Measurements from ENCODE around the gene TFB1M.

Gene TFB1M

GRCh38 chr6:155212106-155212505, 102.2 kb downstream of the TFB1M start:
- H3K27ac ChIP-seq (ENCODE audit: low read depth, low read length): no peak overlapping the region
- no peaks in the 10 kb centered on the region for H3K79me2 ChIP-seq (ENCODE audit: control insufficient read depth, insufficient read depth, low read length, unreplicated experiment)
- H3K4me3 ChIP-seq (ENCODE audit: low read depth, low read length): no peak overlapping the region
- peaks cover 5% of the 10 kb centered on the region; the same call in 1 of the 2 replicates for H3K36me3 ChIP-seq (ENCODE audit: insufficient read depth, low read length)
- H3K4me1 ChIP-seq (ENCODE audit: control insufficient read depth, insufficient read depth, low read length, unreplicated experiment): no peaks in the 10 kb centered on the region
- no peak overlapping the region for H2AFZ ChIP-seq (ENCODE audit: low read length, unreplicated experiment)
- no peaks in the 10 kb centered on the region for H3K27me3 ChIP-seq (ENCODE audit: insufficient read depth, low read length)

GRCh38 chr6:155207223-155207622, 107.1 kb downstream of the TFB1M start:
- peaks cover 5% of the 10 kb centered on the region; the same call in 1 of the 2 replicates for H3K36me3 ChIP-seq (ENCODE audit: insufficient read depth, low read length)
- H3K4me1 ChIP-seq (ENCODE audit: control insufficient read depth, insufficient read depth, low read length, unreplicated experiment): peaks cover under 1% of the 10 kb centered on the region
- H3K79me2 ChIP-seq (ENCODE audit: control insufficient read depth, insufficient read depth, low read length, unreplicated experiment): no peaks in the 10 kb centered on the region
- H3K4me3 ChIP-seq (ENCODE audit: low read depth, low read length): no peak overlapping the region
- H2AFZ ChIP-seq (ENCODE audit: low read length, unreplicated experiment): no peak overlapping the region
- H3K27ac ChIP-seq (ENCODE audit: low read depth, low read length): no peak overlapping the region
- H3K27me3 ChIP-seq (ENCODE audit: insufficient read depth, low read length): no peaks in the 10 kb centered on the region
